Germinal center (tissue), 1 donor: Measurements from ENCODE around the gene MYO1G.
"Not testable (repeated sequence)": the region's sequence is repeated elsewhere in the genome, so short reads cannot be mapped to it uniquely, and the experiment has no call there.

ENCODE experiments used
- DNase-seq: peaks from one replicate; pipeline ENCODE4 v3.0.0; 2012; ENCODE audit warnings: mixed read lengths, low spot score

MYO1G gene

DNA sequence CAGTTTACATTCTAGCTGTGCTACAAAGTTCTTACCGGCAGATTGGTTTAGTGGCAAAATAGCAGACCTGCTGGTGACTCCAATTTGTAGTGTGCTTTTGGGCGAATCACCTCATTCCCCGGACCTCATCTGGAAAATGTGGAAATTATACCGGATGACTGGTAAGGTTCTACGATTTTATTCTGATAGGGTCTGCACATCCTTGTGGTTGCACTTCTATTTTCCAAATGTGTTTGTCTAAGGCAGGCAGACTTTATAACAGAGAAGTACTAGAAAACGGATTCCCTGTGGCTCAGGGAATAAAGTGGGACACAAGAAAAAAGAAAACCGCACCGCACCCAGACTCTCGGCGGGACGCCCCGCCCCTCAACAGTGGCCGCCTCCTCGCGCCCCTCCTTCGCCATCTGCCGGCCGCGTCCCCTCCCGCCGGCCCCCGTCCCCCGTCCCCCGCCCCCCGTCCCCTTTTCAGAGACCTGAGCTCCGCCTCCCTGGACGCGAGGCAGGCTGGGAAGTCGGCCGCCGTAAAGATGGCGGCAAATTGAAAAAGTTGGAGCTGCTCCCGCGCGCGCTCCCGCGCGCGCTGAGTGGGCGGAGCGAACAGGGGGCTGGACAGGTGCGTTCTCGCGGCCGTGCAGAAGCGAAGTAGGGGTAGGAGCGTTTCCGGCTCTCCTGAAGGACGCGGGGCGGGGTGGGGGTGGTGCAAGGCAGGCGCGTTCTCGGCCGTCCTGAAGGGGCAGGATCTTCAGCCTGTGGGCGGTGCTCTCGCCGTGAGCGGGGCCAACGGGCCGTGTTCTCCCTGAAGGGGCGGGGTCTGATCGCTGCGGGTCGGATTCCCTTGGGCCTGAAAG lies 20.7 kb upstream of the MYO1G start:
- peak; percentile 93 for DNase-seq

DNA sequence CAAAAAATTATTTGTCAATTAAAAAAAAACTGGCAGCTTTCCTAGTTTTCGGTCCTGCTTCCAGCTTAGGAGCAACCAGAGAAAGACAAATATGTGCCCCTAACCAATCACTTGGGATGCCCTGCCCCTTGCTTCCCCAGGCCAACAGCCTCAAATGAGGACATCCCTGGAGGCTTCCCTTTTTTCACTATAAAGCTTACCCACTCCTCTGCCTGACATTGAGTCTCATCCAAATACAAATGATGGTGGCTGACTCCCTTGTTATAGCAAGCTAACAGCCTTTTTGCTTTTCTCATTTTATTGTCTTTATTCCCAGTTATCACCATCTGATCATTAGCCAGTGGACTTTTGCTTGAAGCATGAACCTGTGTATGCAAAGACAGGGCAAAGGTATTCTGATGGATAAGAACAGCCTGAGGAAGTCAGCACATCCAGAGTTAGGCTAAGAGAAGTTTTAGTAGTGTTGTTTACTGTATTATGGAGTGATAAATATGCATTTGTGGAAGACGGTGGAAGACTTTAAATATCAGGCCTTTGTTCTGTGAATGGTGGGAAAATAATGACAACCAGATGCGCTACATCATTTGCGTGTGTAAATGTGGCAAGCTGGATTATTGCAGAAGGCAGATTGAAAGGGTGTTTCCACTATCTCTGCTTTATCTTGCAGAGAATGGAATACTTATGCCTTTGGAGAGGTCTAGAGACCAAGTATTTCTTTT lies 19.5 kb upstream of the MYO1G start:
- no peak for DNase-seq

DNA sequence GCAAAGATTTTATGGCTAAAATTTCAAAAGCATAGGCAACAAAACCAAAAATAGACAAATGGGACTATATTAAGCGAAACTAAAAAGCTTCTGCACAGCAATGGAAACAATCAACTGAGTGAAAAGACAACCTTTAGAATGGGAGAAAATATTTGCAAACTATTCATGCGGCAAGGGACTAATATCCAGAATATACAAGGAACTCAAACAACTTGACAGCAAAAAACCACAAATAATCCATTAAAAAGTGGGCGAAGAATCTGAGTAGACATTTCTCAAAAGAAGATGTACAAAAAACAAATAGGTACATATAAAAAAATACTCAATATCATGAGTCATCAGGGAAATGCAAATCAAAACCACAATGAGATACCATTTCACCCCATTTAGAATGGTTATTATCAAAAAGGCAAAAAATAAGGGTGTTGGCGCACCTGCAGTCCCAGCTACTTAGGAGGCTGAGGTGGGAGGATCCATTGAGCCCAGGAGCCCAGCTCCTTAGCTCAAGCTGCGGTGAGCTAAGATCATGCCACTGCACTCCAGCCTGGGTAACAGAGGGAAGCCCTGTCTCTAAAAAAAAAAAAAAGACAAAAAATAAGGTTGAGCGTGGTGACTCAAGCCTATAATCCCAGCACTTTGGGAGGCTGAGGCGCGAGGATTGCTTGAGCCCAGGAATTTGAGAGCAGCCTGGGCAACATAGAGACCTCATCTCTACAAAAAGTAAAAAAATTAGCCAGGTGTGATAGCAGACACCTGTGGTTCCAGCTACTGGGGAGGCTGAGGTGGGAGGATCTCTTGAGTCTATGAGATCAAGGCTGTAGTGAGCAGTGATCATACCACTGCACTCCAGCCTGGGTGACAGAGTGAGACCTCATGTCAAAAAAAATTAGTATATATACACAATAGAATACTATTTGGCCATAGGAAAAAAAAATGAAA lies 17.0 kb upstream of the MYO1G start:
- no peak for DNase-seq

DNA sequence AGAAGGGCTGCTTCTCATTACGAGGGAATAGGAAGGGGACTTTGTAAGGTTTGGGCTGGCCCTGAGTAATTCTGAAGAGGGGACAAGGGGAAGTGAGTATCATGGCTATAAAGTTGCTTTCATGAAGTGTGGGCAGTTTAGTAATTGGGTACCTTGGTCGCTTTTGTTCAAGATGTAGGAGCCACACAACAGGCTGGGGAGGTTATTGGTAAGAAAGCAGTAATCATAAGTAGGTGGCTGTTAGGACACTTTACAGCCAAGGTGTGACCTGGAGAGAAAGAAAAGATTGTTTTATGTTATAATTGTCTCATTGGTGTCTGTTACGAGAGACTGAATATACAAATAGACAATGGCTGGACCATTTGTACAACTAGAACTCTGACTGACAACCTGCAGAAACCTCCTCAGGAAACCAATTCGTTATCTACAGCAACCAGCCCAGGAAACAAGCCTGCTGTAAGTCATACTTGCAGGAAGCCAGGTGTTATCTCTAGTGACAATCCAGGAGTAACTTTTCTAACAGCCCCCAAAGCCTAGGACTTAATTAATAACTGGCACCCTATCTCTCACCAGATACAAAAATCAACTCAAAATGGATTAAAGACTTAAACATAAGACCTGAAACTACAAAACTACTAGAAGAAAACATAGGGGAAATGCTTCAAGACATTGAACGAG lies 16.2 kb upstream of the MYO1G start:
- DNase-seq: no peak

DNA sequence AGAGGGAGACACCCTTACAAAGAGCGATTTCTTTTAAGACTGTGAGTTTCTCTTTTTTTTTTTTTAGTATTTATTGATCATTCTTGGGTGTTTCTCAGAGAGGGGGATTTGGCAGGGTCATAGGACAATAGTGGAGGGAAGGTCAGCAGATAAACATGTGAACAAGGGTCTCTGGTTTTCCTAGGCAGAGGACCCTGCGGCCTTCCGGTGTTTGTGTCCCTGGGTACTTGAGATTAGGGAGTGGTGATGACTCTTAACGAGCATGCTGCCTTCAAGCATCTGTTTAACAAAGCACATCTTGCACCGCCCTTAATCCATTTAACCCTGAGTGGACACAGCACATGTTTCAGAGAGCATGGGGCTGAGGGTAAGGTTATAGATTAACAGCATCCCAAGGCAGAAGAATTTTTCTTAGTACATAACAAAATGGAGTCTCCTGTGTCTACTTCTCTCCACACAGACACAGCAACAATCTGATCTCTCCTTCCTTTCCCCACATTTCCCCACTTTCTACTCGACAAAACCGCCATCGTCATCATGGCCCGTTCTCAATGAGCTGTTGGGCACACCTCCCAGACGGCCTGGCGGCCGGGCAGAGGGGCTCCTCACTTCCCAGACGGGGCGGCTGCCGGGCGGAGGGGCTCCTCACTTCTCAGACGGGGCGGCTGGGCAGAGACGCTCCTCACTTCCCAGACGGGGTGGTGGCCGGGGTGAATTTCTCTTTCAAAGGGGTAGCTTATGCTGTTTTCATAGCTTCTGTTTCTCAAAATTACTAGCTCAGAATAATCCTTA lies 13.4 kb upstream of the MYO1G start:
- not testable (repeated sequence) for DNase-seq

DNA sequence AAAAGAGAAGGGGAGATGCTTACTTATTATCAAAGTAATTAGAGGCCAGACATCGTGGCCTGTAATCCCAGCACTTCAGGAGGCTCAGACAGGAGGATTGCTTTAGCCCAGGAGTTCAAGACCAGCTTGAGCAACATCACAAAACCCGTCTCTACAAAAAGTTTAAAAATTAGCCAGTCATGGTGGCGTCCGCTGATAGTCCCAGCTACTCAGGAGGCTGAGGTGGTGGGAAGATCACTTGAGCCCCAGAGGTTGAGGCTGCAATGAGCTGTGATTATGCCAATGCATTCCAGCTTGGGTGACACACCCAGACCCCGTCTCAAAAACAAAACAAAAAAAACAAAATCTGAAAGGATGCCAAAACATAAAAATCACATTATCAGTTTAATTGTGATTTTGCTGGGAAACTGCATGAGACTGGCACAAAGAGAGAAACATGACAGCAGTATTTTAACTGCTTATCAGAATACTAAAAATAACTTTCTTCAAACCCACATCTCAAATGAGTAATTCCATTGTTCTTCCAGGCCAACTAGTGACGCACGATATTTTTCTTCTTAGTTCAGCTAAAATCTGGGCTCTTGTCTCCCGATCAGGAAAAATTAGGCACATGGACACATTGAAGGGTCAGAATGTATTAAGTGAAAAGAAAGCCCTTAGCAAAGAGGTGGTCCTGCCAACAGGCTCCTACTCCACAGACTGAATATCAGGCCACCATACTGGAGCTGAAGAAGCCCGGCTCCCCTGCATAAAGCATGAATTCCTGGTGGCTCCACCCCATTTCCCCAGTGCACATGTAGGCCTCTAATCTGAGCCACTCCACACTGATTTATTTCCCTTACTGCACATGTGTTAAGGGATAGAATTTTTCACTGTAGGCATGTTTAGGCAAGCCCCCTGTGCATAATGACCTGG lies 11.6 kb upstream of the MYO1G start:
- no peak for DNase-seq

DNA sequence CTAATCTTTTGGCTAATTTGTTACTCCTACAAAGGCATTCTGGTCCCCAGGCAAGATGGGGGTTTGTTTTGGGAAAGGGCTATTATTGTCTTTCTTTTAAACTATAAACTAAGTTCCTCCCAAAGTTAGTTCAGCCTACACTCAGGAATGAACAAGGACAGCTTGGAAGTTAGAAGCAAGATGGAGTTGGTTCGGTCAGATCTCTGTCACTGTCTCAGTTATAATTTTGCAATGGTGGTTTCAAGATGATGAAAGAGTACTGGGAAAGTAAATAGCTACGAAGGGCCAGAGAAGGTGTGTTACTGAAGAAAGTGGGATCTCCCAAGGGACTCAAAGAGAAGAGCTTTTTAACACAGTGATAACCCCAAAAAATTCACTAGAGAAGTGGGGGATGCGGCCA lies 10.3 kb upstream of the MYO1G start:
- DNase-seq: no peak

DNA sequence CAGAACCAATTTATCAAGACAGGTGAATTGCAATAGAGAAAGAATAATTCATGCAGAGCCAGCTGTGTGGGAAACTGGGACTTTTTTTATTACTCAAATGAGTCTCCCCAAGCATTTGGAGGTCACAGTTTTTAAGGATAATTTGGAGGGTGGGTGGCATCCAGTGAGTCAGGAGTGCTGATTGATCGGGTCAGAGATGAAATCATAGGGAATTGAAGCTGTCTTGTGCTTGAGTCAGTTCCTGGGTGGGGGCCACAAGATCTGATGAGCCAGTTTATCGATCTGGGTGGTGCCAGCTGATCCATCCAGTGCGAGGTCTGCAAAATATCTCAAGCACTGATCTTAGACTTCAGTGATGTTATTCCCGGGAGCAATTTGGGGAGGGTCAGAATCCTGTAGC lies 9.9 kb upstream of the MYO1G start:
- no peak for DNase-seq

DNA sequence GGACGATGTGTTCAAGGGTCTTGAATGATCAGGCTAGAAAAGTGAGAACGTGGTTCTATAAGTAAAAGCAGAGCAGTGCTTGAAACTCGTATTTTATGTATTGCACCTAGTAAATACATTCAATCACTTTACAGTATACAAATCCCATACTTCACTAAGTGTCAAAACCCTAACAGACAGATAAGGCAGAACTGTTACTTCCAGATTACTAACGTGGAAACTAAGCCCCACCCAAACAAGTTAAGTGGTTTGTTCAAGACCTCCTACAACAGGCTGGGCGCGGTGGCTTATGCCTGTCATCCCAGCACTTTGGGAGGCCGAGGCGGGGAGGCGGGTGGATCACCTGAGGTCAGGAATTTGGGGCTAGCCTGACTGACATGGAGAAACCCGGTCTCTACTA lies 9.2 kb upstream of the MYO1G start:
- no peak for DNase-seq

DNA sequence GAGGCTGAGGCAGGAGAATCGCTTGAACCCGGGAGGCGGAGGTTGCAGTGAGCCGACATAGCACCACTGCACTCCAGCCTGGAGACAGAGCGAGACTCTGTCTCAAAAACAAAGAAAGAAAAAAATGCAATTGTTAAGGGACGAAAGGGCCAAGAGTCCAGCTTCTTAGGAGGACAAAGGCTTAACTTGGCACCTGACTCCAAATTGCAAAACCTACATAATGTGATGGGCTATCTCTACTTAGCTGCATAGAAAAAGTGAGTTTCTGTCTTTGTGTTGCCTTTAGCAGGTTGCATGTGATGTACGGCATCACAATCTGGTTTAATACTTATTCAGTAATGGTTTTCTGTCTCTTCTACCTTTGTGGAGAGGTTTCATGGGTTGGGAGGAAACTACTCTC lies 8.6 kb upstream of the MYO1G start:
- no peak for DNase-seq

DNA sequence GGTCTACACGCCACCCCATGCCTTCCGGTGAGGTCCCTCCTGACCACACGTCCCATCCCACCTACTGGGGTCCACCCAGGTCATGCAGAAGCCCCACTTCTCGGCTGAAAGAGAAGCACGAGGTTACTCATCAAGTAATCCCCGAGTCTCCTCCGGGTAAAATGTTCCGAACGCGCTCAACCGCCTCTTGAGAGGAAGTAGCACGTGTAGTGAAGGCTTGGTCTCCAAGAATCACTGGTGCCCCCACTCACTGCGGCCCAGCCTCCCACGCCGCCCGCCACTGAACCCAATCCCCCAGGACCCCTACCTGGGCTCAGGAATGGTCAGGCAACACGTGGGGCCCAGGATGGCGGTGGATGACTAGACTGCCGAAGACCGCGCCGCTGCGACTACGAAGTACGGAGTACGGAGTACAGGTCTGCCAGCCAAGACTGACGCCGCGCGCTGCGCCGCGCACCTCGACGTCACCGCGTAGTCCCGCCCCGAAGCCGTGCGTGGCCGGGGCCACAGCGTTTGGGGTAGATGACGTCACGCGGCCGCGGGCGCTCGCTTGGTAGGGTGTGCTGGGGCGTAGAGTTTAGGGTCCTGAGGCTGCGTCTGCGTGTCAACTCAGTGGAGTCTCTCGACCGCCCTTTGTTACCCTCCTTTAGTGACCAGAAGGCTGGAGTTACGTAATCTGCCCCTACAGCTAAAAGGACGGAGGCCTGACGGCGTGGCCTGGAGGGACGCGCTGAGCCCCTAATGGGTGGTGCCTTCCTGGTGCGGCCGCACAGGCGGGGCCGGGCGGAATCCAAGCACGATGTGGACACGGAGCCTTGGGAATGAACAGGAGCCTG lies 7.6 kb upstream of the MYO1G start:
- DNase-seq: peak; percentile 77

DNA sequence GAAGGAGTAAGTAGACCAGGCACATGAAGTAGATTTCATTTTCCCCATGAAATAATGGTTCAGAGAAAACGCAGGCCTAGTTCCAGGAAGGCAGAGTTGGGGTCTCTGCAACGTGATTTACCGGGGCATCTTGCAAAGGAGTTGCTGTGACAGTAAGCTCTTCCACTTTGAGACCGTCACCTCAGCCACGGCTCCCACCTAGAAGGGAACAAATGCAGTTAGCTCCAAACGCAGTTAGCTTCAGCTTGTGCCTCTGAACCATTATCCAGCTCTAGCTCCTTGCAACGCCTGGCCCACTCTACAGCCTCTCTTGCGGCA lies 7.0 kb upstream of the MYO1G start:
- no peak for DNase-seq

DNA sequence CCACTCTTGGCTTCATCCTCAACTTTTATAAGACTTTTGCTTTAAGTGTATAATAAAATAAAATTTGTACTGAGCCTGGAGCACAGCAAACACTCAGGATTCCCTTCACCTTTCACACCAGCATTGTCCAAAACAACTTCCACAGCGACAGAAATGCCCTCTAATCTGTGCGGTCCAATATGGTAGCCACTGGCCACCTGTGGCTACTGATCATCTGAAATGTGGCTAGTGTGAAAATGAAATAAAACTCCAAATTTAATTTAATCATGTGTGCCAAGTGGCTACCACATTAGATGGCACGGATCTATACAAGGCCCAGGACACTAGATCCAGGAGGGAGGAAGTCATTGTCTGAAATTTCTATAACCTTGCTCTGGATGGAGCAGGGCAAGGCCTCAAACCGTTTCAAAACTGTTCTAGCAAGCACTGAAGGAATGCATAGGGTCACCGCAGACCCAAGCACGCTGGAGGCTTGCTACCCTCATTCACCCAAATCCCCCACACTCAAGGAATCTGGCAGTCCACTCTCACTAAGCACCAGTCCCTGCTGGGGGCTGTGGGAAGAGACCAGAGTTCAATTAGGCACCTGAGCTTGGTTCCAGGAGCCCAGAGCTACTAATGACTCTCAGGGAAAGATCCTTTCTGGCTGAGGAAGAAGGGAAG lies 6.3 kb upstream of the MYO1G start:
- DNase-seq: no peak

DNA sequence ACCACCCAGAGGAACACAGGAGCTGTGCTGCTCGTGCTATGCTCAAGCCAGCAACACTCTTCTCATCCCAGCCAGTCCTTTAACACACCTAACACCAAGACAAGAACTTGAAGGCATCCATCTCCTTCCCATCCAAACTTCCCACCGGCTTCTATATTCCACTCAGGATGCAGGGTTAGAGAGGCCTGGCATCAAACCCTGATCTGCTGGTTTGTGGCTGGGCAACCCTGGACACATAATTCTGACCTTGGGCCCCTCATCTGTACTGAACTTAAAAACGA lies 5.6 kb upstream of the MYO1G start:
- no peak for DNase-seq

DNA sequence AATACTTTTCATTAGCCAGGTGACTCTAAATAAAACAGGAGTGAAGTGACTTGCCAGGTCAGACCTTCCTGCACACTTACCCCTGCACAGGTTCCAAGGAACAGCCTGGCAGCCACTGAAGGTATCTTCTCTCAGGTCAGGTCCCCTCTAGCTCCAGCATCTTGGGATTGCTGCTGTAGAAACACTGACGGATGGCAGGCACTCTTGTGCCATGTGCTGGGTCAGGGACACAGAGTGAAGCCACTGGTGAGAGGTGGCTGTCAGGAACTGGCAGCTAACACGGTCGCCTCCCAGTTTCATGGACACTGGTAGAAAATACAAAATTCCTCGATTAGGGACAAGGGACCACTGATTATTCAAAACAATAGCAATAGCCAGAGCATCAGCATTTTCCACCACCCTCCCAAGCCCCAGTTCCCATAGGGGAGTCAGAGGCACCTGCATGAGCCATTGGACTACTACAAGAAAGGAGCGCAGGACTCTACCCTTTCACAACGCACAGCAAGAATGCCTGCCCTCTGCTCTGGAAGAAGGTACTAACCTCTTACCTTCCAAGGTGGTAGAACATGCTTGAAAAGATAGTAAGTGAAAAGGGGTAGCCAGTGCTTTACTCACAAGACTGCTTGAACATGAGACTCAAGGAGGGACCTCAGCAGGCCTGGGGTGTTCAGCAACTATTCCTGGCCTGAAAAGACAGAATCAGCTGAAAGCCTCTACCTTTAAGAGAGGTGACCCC lies 5.1 kb upstream of the MYO1G start:
- no peak for DNase-seq

DNA sequence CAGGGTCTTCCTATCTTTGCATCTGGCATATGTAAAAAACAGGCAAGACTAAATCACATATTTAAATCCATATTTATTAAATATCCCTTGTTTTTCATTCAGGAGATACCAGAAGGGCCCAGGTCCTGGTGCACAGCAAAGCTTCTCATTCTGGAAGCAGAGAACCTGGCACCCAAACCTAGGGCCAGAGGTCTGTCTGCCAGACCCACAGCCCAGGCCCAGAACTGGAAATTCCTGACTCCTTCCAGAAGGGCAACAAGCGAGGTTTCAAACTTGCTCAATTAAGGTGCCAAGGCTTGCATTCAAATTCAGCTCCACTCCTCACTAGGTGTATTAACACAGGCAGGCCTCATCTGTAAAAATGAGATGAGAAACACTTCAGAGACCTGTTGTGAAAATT lies 4.2 kb upstream of the MYO1G start:
- DNase-seq: no peak

DNA sequence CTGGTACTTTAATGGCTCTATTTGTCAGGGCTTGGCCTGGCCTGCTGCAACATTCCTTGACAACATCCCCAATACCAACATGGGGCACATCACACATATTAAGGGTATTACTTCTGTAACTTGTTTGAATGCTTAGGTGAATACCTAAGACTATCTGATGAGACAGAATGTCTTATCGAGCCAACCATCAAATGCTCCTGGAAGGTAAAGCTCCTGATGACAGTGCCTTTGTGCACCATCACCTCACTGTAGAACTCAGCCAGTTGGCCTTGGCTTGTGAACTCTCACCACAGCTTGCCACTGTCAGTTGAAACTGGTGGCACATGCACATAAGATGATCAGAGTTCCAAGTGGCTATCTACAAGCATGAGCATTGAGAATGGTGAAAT lies 3.7 kb upstream of the MYO1G start:
- DNase-seq: no peak

DNA sequence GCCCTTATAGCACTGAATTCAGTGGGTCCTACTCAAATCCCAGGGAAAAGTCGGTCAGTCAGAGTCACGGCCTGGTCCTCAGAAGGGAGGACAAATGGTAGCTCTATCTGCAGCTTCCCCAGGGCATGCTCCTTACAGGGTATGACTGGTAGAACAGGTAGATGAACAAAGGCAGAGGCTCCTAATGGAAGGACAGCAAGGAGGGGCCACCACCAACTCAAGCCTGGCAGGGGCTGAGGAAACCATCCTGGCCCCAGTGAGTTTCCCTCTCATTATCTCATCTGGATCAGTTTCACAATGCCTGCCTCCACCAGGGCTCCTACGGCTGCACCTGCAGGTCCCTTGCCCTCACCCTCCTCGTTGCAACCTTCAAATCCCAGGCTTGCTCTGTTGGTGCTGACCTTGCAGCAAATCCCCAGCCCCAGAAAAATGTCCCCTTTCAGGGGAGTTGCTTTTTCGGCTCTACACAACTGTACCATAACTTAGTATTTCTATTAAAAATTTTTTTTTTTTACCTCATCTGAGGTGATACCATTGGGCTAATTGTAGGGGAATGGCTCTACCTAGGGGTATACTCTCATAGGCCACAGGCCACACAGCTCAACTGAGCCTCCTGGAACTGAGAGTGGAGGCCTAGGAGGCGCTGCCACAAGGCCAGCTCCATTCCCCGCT lies 2.4 kb upstream of the MYO1G start:
- DNase-seq: no peak
